GM23338 (cell line): Measurements from ENCODE around the gene KRTAP4-16.

ENCODE experiments used
- CREB1 ChIP-seq: fragments of 250-450 bp; sonication (Bioruptor Pico); IDR thresholded peaks from 2 replicates; pipeline ENCODE4 v1.5.0; 2020; ENCODE audit warnings: low read depth, mild to moderate bottlenecking, moderate library complexity
- EZH2 ChIP-seq: fragments of 200-600 bp; sonication (generic); IDR thresholded peaks from one replicate; pipeline ENCODE4 v1.8.0; 2017; ENCODE audit warnings: antibody characterized with exemption, mild to moderate bottlenecking, low read depth; ENCODE audit not compliant: unreplicated experiment
- EZH2phosphoT487 ChIP-seq: fragments of 200-600 bp; sonication (generic); IDR thresholded peaks from one replicate; pipeline ENCODE4 v1.8.1; 2018; ENCODE audit warnings: antibody characterized with exemption; ENCODE audit not compliant: unreplicated experiment
- JUNB ChIP-seq: IDR thresholded peaks from one replicate; pipeline ENCODE4 v1.6.1; 2016; ENCODE audit warnings: antibody characterized with exemption; ENCODE audit not compliant: unreplicated experiment
- POLR2AphosphoS5 ChIP-seq: IDR thresholded peaks from 2 replicates; pipeline ENCODE4 v1.6.1; 2016; ENCODE audit warnings: antibody characterized with exemption, low read depth
- ZNF114 ChIP-seq: fragments of 250-450 bp; sonication (Bioruptor Pico); IDR thresholded peaks from 2 replicates; pipeline ENCODE4 v1.5.0; 2020; ENCODE audit warnings: mild to moderate bottlenecking, moderate library complexity
- TF ChIP-seq, protein P1 (sequence below), 2 experiments: fragments of 200-600 bp in 1 of 2; sonication (generic) in 1 of 2; conservative IDR thresholded peaks; 2 replicates each; pipeline versions ENCODE4 v1.5.1 to v1.6.1; 2016 to 2017; ENCODE audit warnings: antibody characterized with exemption in 2 of 2, low read depth in 2 of 2, mild to moderate bottlenecking in 2 of 2, moderate library complexity in 1 of 2
- TF ChIP-seq, protein P2 (sequence below): IDR thresholded peaks from 2 replicates; pipeline ENCODE4 v1.6.1; 2016; ENCODE audit warnings: antibody characterized with exemption
- TF ChIP-seq, protein P3 (sequence below): IDR thresholded peaks from one replicate; pipeline ENCODE4 v1.6.1; 2018; ENCODE audit warnings: antibody characterized with exemption; ENCODE audit not compliant: unreplicated experiment
- TF ChIP-seq, protein P4 (sequence below): fragments of 250-450 bp; sonication (Bioruptor Pico); IDR thresholded peaks from 2 replicates; pipeline ENCODE4 v1.5.0; 2020; ENCODE audit warnings: mild to moderate bottlenecking, moderate library complexity

DNA sequence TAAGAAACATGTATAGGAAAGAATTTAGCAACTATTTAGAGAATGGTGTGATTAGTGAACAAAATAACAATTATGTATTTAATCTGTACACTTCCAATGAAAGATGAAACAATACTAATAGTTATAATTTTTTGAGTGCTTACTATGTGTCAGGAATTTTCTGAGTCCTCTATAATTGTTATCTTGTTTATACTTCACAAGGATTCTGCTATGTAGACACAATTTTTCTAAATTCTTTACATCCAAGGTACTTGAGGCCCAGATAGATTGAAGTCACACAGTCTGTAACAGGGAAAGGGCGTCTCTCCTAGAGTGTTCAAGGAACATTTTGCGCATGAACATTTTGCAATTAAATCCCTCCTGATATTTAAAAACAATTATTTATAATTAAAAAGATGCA is 23.1 kb upstream of the KRTAP4-16 start:
- TF ChIP-seq EZH2 (no peak), EZH2phosphoT487 (no peak), POLR2AphosphoS5 (no peak), JUNB (no peak), CREB1 (CRISPR knock-in tag) (no peak), ZNF114 (no peak)
- TF ChIP-seq, protein P1, sequence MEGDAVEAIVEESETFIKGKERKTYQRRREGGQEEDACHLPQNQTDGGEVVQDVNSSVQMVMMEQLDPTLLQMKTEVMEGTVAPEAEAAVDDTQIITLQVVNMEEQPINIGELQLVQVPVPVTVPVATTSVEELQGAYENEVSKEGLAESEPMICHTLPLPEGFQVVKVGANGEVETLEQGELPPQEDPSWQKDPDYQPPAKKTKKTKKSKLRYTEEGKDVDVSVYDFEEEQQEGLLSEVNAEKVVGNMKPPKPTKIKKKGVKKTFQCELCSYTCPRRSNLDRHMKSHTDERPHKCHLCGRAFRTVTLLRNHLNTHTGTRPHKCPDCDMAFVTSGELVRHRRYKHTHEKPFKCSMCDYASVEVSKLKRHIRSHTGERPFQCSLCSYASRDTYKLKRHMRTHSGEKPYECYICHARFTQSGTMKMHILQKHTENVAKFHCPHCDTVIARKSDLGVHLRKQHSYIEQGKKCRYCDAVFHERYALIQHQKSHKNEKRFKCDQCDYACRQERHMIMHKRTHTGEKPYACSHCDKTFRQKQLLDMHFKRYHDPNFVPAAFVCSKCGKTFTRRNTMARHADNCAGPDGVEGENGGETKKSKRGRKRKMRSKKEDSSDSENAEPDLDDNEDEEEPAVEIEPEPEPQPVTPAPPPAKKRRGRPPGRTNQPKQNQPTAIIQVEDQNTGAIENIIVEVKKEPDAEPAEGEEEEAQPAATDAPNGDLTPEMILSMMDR (conservative IDR thresholded peaks at IDR 0.05; ENCODE audit: low read depth in 2 of 2) = no peak
- TF ChIP-seq, protein P2, sequence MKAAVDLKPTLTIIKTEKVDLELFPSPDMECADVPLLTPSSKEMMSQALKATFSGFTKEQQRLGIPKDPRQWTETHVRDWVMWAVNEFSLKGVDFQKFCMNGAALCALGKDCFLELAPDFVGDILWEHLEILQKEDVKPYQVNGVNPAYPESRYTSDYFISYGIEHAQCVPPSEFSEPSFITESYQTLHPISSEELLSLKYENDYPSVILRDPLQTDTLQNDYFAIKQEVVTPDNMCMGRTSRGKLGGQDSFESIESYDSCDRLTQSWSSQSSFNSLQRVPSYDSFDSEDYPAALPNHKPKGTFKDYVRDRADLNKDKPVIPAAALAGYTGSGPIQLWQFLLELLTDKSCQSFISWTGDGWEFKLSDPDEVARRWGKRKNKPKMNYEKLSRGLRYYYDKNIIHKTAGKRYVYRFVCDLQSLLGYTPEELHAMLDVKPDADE = no peak
- TF ChIP-seq, protein P3, sequence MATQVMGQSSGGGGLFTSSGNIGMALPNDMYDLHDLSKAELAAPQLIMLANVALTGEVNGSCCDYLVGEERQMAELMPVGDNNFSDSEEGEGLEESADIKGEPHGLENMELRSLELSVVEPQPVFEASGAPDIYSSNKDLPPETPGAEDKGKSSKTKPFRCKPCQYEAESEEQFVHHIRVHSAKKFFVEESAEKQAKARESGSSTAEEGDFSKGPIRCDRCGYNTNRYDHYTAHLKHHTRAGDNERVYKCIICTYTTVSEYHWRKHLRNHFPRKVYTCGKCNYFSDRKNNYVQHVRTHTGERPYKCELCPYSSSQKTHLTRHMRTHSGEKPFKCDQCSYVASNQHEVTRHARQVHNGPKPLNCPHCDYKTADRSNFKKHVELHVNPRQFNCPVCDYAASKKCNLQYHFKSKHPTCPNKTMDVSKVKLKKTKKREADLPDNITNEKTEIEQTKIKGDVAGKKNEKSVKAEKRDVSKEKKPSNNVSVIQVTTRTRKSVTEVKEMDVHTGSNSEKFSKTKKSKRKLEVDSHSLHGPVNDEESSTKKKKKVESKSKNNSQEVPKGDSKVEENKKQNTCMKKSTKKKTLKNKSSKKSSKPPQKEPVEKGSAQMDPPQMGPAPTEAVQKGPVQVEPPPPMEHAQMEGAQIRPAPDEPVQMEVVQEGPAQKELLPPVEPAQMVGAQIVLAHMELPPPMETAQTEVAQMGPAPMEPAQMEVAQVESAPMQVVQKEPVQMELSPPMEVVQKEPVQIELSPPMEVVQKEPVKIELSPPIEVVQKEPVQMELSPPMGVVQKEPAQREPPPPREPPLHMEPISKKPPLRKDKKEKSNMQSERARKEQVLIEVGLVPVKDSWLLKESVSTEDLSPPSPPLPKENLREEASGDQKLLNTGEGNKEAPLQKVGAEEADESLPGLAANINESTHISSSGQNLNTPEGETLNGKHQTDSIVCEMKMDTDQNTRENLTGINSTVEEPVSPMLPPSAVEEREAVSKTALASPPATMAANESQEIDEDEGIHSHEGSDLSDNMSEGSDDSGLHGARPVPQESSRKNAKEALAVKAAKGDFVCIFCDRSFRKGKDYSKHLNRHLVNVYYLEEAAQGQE = no peak
- TF ChIP-seq, protein P4, sequence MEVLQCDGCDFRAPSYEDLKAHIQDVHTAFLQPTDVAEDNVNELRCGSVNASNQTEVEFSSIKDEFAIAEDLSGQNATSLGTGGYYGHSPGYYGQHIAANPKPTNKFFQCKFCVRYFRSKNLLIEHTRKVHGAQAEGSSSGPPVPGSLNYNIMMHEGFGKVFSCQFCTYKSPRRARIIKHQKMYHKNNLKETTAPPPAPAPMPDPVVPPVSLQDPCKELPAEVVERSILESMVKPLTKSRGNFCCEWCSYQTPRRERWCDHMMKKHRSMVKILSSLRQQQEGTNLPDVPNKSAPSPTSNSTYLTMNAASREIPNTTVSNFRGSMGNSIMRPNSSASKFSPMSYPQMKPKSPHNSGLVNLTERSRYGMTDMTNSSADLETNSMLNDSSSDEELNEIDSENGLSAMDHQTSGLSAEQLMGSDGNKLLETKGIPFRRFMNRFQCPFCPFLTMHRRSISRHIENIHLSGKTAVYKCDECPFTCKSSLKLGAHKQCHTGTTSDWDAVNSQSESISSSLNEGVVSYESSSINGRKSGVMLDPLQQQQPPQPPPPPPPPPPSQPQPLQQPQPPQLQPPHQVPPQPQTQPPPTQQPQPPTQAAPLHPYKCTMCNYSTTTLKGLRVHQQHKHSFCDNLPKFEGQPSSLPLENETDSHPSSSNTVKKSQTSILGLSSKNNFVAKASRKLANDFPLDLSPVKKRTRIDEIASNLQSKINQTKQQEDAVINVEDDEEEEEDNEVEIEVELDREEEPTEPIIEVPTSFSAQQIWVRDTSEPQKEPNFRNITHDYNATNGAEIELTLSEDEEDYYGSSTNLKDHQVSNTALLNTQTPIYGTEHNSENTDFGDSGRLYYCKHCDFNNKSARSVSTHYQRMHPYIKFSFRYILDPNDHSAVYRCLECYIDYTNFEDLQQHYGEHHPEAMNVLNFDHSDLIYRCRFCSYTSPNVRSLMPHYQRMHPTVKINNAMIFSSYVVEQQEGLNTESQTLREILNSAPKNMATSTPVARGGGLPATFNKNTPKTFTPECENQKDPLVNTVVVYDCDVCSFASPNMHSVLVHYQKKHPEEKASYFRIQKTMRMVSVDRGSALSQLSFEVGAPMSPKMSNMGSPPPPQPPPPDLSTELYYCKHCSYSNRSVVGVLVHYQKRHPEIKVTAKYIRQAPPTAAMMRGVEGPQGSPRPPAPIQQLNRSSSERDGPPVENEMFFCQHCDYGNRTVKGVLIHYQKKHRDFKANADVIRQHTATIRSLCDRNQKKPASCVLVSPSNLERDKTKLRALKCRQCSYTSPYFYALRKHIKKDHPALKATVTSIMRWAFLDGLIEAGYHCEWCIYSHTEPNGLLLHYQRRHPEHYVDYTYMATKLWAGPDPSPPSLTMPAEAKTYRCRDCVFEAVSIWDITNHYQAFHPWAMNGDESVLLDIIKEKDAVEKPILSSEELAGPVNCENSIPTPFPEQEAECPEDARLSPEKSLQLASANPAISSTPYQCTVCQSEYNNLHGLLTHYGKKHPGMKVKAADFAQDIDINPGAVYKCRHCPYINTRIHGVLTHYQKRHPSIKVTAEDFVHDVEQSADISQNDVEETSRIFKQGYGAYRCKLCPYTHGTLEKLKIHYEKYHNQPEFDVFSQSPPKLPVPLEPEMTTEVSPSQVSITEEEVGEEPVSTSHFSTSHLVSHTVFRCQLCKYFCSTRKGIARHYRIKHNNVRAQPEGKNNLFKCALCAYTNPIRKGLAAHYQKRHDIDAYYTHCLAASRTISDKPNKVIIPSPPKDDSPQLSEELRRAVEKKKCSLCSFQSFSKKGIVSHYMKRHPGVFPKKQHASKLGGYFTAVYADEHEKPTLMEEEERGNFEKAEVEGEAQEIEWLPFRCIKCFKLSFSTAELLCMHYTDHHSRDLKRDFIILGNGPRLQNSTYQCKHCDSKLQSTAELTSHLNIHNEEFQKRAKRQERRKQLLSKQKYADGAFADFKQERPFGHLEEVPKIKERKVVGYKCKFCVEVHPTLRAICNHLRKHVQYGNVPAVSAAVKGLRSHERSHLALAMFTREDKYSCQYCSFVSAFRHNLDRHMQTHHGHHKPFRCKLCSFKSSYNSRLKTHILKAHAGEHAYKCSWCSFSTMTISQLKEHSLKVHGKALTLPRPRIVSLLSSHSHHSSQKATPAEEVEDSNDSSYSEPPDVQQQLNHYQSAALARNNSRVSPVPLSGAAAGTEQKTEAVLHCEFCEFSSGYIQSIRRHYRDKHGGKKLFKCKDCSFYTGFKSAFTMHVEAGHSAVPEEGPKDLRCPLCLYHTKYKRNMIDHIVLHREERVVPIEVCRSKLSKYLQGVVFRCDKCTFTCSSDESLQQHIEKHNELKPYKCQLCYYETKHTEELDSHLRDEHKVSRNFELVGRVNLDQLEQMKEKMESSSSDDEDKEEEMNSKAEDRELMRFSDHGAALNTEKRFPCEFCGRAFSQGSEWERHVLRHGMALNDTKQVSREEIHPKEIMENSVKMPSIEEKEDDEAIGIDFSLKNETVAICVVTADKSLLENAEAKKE = no peak
